Inferior parietal cortex (tissue), 1 donor: Measurements from ENCODE around the gene TAGLN2.
"Not testable (repeated sequence)": the region's sequence is repeated elsewhere in the genome, so short reads cannot be mapped to it uniquely, and the experiment has no call there.

Experiments
- DNase-seq: peaks from one replicate; pipeline ENCODE4 v3.0.0-alpha.2; 2016; ENCODE audit errors: extremely low spot score

TAGLN2 gene

DNA sequence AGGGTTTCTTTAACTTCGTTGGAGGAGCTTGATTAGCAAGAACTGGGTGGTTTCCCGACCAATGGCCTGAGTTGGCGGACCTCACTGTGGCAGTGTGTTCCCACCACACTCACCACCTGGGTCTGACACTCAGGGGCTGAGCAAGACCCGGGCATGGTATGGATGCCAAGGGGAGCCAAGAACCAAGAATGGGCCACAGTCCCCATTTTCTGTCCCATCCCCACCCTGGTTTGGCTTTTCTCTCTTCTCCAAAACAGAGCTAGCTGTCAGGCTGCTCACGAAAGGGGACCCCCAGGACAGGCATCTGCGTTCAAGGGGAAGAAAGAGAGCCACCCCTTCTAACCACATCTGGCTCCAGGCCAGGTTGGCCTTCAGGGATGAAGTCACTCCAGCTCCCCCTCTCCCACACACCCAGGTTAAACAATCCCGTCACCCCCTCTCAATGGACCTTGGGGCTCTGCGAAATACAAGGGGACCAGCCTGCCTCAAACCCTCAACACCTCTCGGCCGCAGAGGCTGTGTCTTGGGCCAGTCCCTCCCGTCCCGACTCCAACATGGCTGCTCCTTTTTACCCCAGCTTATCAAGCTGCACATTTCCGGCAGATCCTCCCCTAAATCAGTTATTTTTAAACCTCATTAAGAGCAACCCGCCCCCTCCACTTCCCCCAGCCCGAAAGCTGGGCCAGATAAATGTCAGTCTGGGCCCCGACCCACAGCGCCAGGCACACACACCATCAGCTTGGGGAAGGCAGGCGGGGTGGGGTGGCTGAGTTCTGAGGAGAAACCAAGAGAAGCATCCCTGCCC, 3.4 kb downstream of the TAGLN2 start:
- DNase-seq = no peak

DNA sequence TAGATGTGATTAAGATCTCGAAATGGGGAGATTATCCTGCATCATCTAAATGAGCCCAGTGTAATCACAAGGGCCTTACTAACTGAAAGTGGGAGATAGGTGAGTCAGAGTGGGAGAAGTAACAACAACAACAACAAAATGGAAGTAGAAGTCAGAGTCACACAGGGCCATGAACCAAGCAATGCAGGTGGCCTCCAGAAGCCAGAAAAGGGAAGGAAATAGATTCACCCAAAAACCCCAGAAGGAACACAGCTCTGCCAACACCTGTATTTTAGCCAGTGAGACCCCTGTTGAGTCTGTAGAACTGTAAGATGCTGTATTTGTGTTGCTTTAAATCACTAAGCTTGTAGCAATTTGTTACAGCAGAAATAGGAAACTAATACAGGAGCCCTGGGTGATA, 4.1 kb downstream of the TAGLN2 start:
- no peak for DNase-seq

DNA sequence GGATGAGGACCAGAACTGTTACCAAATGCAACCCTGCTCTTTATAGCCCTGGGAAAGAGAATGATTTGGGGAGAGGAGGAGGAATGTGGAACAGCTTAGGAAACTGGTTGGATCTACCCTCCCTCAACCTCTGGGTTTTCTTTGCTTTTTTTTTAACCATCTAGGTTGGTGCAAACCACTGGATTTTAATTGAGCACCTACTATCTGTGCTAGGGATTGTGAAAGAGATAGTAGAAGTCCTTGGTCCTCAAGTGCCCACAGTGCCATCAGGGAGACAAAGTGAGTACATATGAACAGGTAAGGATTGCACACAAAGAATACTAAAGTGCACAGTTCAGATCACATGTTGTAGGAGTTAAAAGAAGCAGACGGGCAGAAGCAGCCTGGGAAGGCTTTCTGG, 4.7 kb downstream of the TAGLN2 start:
- DNase-seq = no peak

DNA sequence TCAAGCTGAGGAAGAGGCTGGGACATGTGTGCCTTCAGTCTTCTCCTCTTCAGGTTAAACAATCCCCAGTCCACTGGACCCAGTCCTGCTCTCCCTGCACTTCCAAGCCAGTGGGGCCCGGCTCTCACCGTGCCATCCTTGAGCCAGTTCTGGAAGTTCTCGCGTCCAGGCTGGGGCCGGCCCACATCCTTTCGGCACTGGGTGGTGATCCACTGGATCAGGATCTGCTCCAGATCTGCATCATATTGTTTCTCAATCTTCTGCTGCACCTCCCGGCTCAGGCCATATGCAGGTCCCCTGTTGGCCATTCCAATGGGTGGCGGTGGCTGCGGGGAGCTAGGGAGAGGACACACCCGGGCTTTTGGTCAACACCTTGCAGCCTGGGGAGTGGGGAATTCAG, 5.1 kb downstream of the TAGLN2 start:
- DNase-seq = no peak

DNA sequence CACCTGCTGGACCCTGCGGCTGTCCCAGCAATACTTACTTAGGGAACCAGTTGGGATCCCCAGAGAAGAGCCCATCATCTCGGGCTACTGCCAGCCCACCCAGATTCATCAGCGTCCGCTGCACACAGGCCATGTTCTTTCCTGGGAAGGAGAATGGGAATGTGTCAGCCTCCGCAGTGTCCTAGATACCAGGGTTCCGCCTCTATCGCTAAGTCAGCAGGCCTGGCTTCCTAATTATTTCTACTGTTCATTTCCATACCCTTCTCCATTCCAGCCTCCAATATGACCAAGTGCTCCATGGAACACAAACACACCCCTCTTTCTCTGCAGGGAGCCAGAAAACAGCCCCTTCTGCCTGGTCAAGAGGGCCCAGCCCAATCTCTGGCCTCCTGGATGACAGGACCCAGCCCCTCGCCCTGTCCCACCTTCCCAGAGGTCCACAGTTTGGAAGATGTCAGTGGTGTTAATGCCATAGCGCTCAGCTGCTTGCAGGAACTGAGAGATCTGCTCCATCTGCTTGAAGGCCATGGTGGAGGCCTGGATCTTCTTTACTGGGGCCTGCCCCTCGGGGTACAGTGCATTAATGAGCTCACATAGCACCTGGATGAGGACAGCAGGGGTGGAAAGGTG, 6.0 kb downstream of the TAGLN2 start:
- no peak for DNase-seq

DNA sequence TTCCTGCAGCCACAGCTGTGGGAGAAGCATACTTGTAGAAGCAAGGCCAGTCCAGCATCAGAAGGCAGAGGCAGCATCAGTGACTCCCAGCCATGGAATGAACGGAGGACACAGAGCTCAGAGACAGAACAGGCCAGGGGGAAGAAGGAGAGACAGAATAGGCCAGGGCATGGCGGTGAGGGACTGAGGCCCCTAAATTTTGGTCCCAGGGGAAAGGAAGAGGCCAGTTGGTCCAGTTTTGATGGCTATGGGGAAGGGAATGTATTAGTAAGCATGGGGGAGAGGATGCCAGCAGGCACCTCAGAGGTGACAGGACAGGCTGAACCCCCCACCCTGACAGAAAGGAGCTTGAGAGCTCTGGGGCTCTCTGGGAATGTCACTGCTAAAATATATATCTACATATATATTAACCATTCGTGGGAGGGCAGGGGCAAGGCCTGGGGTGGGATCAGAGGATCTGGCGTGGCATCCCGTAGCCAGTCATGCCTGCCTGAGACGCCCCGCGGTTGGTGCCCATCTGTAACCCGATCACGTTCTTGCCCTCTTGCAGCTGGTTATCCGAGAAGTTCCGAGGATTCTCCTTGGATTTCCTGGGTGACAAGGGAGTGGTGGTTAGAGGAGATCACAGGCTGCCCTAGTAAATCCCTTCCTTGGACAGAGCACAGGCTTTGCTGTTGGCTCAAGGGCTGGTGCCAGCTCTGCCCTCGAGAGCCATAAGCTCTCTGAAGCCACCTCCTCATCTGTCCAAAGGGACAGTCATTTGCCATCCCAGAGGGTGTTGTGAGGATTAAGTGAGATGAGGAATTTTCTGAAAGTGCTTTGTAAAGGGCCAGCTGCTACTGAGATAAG, 6.7 kb downstream of the TAGLN2 start:
- DNase-seq = no peak

DNA sequence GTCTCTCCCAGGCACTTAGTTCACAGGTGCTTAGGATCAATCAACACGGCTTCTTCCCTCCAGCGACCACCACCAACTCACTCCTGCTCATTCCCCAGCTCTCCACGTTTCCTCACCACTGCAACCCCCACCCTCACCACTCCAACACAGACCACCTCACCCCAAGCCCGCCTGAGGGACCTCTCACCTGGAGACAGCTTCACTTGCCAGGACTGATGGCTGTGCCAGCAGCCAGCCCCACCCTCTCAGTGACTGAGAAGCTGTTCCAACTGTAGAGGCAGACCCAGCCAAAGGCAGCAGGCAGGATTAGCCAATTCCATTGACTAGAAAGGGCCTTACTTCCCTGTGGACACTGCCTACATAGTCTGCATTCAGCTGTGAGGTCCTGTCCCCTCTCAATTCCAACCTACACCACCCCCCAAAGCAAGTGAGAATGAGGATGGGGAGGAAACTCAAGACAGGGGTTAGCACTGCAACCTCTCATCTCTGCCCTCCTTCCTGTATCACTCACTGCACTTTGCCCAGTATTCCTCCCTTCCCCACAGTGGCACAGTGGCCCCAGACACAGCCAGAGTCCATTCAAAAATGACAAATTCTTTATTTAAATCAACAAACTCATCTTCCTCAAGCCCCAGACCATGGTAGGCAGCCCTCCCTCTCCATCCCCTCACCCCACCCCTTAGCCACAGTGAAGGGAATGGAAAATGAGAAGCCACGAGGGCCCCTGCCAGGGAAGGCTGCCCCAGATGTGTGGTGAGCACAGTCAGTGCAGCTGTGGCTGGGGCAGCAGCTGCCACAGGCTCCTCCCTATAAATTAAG, 7.6 kb downstream of the TAGLN2 start:
- no peak for DNase-seq

DNA sequence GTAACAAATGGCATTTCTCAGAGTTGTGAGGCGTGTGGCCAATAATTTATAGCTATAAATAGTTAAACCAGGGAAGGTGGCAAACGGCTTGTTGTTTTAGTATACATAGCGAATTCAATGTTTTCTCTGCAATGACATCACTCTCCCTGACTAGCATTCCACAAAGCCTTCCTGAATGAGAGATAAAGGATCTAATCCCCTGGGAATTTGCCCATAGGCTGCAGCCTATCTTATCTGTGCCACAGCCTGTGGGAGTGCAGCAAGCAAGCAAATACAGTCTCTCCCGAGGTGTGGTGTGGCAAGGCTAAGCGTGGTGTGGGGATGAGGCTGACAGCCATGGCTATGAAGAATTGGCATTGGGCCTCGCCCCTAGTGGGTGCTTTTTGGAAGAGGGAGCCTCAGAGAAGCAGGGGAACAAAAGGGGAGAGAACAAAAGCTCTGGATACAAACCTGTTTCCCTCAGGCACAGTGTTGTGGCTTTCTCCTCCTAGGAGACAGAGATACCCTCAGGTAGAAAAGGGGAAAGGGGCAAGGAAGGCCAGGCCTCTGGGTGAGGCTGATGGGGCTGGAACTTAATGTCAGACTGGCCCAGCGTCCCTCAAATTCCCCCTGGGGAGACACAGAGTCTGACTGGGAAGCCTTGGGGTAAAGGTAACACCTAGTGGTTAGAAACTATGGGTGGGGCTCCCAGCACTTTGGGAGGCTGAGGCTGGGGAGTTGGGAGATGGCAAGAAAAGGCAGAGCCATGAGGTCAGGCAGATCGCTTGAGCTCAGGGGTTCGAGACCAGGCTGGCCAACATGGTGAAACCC, 8.9 kb downstream of the TAGLN2 start:
- DNase-seq = no peak

DNA sequence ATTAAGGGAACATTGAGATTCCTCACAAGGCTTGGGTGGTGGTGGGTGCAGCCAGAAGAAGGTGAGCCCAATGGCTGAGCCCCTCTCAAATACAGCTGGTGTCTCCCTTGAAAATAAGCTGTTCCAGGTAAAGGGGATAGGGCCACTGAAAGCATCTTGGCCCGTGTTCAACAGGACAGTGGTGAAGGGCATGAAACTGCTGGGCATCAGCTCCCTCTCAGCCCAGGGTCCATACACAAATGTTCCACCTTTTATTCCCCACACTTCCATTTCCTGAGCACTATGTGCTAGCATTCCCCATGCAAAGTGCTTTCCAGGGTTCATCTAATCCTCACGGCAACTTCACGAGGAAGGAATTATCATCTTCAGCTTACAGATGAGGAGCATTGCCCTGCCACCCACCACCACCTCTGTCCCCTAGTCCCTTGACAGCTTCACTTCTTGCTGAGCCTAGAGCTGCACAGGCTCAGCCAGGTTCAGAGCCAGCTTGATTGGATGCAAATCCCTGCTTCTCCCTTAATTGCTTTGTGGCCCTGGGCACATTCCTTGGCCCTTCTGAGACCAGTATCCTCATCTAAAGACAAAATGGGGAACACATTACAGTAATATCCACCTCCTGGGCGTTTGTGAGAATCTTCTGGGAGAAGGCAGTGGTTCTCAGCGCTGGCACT, 9.6 kb downstream of the TAGLN2 start:
- no peak for DNase-seq

DNA sequence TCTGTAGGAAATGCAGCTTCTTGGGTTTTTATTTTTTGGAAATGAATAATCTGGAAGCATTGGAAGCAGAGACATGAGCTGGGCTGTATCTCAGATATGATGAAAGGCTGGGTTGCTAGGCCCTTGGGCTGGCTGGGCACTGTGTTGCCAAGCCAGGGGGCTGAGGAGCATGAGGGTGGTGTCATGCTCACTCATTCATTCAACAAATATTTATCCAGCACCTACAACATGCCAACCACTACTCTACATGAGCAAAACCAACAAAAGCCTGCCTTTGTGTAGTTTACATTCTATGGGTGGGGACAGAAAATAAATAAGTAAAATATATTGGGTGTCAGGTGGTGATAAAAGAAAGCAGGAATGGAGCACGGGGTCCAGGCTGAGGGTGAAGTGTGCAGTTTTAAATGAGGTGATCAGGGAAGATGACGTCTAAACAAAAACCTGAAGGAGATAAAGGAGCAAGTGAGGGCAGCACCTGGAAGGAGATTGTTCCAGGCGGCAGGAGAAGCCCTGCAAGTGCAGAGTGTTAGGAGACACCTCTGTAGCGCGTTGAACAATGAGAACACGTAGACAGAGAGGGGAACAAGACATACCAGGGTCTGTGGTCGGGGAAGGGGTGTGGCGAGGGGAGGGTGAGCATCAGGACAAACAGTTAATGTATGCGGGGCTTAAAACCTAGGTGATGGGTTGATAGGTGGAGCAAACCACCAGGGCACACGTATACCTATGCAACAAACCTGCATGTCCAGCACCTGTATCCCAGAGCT, 10.9 kb downstream of the TAGLN2 start:
- no peak for DNase-seq

DNA sequence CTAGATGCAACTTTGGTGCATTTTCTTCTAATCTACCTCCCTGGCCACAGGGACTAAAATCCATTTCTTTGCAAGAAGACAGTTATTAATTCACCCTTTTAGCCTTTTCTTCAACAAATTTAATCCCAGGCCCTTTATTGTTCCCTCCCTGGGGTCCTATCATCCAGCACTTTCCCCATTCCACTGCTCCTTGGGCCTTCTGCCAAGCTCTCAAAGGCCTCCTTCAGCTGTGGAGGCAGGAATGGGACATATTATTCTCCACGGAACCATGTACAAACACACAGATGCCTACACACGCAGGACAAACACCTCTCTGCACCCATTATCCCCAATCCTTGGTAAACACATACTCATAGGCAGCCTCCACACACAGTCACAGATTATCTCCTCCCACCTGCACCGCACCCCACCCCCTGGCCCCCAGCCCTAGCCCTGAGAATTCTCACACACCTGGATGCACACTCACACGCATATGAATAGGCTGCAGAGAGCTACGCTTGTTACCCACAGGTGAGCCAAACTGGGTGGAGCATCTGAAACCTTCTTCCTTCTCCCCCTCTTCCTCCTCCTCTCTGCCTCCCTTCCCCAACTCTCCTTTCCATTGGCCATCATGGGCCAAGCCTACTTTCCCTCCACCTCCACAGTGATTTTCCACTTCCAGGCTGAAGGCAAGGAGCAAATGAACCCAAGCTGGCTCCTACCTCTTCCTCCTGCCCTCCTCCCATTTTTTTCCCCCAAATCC, 11.7 kb downstream of the TAGLN2 start:
- DNase-seq = no peak

DNA sequence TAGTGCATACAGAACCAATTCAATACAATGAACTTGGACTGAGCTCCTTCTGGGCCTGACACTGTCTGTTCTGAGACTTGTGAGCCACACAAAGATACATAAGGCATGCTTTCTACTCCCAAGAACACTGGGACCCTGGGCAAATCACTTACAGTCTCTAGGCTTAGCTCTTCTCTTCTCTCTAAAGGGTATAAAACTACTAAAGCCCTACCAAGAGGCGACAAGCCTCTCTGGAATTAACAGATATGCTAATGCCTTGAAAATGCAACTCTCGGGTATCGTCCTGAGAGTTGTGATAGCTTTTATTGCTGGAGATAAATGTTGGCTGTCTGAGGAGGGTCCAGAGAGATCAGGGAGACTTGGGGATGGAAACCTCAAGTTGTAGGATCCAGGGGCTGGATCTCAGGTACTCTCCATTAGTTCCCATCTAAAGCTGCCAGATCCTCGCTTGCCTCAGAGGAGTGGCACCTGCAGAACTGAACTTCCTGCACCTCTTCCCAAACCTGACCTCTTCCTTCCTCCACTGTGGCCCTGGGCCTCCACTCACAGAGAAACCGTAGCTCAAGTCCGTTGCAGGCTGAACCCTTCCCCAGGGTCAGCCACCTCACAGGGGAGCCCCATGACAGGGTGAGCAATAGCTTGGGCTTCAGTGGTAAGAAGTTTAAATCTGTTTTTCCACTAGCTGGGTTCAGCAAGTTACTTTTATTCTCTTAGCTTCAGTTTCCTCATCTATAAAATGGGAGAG, 13.8 kb downstream of the TAGLN2 start:
- DNase-seq = no peak

DNA sequence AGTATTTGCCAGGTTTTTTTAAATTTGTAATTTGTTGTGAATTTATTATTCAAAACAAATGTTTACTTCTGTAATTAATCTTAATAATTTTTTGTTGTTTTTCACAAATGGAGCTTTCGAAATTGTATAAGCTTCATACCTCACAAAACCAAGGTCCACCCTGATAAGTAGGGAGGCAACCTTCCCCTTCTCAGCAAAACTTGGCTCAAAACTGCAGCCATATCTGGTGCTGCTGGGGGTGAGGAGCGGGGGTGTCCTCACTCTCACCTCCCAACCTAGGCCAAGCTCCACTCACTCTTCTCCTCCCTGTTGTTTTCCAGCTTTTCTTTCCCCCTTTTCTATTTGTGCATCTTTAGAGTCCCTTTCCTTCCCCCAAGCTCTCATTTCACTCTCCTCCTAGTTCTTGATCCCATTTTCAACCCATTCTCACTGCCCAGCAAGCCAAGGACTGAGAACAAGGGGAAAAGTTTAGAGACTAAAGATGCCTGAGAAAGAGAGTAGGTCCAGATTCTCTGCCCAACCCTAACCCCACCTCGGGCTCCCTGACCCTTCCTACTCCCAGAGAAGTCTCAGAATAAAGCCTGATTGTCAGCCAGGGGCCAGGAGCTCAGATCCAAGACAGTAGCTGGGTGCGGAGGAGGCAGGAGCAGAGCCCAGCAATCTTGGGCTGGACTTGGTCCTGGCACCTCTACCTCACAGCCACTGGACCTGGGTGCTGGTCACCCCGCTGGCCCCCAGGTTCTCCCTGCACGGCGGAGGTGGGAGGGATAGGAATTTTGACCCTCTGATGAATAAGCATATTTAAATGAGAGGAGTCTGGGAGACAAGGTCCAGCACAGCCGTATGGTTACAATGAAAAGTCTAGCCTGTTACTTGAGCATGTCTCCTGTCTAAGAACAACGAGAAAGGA, 17.0 kb downstream of the TAGLN2 start:
- DNase-seq = no peak

DNA sequence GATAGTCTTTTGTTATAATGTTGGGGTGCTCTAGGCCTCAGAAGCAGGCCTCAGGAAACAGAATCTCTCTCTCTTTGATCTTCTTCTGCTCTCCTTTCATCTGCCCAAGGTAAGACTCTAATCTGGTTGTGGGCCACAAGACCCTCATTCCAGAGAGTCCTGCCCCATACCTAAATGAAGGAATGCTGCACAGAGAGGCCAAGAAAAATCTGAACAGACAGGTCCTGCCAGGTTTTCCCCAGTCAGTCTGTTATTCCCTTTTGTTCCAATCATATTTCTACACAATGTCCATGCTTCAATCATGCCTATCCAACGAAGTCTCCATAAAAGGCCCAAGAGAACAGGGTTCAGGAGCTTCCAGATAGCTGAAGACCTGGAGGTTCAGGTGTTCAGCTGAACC, 18.3 kb downstream of the TAGLN2 start:
- DNase-seq = no peak

DNA sequence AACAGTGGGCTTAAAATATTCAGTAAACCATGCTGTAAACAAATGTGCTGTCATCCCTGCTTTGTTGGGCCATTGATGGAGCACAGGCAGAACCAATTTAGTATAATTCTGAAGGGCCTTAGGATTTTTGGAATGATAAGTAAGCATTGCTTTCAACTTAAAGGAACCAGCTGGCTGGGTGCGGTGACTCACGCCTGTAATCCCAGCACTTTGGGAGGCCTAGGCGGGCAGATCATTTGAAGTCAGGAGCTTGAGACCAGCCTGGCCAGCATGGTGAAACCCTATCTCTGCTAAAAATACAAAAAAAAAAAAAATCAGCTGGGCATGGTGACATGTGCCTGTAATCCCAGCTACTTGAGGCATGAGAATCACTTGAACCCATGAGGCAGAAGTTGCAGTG, 21.3 kb downstream of the TAGLN2 start:
- not testable (repeated sequence) for DNase-seq

DNA sequence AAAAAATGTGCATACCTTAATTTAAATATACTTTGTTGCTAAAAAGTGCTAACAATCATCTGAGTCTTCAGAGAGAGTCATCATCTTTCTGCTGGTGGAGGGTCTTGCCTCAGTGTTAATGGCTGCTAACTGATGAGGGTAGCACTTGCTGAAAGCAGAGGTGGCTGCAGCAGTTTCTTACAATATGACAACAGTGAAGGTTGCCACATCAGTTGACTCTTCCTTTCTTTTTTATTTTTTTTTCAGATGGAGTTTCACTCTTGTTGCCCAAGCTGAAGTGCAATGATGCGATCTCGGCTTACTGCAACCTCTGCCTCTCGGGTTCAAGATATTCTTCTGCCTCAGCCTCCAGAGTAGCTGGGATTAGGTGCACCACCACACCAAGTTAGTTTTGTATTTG, 22.8 kb downstream of the TAGLN2 start:
- DNase-seq = no peak

DNA sequence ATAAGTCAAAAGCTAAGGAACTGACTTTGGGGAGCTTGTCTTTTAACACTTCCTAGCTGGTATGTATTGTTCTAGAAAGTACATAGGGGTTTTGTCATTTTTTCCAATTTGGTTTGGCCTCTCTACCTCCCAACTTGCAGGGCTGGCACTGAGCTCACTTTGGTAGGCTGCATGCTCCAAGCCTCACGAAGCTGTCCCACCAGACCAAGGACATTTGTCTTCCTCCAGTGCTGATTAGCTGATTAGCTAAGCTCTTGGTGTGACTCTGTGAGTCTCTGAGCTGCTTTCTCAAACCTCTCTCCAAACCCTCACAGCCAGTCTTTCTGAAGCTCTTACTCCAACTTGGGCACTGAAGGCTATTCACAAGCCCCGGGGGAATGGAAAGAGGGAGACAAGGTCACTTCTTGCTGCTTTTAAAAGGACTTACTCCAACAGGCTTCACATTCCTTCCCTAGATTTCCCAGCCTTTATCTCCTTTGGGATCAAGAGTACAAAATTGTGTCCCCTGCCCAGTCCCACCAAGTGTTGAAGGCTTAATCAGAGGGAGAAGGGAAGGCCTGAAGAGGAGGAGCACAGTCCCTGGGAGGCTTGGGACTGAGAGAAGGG, 24.4 kb downstream of the TAGLN2 start:
- DNase-seq = no peak
